Astrocyte of the cerebellum (primary cell): ENCODE data around the gene DEPDC5.

Experiments
- DNase-seq: peaks from one replicate; pipeline ENCODE4 v3.0.0-alpha.2; 2011; ENCODE audit warnings: low read depth
- H3K4me3 ChIP-seq: 2 replicates; pipeline ENCODE4 v1.5.1; 2011; ENCODE audit warnings: mild to moderate bottlenecking, low read depth, low read length, moderate library complexity
- in situ Hi-C: cut with HindIII; loops from 2 replicates; pipeline ENCODE4 v1.10.0; 2017; ENCODE audit warnings: low sequenced_read_pairs
- TF ChIP-seq, protein P1 (sequence below): IDR thresholded peaks from 2 replicates; pipeline ENCODE4 v1.5.1; 2012; ENCODE audit warnings: low read length, low read depth, moderate library complexity, mild to moderate bottlenecking; ENCODE audit errors: missing control alignments

The DEPDC5 gene

DNA sequence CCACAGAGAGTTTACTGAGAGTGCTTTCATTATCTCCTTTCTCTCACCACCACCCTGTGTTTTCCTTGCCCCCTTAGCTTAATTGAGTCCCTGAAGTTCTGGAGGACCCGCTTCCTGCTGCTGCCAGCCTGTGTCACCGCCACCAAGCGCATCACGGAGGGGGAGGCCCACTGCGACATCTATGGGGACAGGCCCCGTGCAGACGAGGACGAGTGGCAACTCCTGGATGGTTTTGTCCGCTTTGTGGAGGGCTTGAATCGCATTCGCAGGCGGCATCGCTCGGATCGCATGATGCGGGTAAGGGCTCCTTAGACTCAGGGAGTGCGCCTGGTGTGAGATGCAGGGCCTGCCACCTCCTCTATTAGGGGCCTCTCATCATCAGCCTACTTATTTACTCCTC is 91.1 kb downstream of the DEPDC5 start:
- in situ Hi-C loops = no loop called here
- TF ChIP-seq, protein P1, sequence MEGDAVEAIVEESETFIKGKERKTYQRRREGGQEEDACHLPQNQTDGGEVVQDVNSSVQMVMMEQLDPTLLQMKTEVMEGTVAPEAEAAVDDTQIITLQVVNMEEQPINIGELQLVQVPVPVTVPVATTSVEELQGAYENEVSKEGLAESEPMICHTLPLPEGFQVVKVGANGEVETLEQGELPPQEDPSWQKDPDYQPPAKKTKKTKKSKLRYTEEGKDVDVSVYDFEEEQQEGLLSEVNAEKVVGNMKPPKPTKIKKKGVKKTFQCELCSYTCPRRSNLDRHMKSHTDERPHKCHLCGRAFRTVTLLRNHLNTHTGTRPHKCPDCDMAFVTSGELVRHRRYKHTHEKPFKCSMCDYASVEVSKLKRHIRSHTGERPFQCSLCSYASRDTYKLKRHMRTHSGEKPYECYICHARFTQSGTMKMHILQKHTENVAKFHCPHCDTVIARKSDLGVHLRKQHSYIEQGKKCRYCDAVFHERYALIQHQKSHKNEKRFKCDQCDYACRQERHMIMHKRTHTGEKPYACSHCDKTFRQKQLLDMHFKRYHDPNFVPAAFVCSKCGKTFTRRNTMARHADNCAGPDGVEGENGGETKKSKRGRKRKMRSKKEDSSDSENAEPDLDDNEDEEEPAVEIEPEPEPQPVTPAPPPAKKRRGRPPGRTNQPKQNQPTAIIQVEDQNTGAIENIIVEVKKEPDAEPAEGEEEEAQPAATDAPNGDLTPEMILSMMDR = no peak
- no peak for DNase-seq
- no peak overlapping the region for H3K4me3 ChIP-seq

DNA sequence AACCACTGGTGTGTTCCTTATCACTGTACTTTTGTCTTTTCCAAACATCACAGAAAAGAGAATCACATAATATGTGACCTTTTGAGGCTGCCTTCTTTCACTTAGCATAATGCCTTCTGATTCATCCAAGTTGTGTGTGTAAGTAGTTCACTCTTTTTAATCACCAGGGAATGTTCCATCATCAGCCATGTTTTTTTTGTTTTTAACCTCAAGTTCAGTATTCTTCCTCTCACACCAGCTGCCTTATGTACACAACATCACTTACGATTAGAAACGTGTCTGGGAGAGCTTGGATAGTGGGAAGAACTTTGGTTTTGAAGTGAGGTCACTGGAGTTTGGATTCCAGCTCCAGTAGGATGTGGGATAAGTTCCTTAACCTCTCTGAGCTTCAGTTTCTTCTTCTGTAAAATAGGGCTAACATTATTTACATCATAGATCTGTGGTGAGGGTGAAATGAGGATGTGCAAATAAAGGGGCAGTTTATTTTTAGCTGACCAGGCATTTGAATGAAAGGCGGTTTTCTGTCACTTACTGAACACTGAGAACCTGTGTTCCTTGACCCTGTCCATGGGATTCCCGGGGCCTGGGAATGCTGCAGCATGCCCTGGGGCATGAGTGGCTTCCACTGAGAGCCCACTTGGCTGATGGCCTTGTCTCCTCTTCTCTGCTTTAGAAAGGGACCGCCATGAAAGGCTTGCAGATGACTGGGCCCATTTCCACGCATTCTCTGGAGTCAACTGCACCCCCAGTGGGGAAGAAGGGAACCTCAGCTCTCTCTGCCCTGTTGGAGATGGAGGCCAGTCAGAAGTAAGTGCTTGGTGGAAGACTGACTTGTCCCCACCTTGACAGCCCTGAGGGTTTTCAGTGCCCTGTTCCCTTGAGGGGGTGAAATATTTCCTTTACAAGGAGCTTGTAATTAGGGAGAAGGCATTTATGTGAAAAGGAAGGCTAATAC is 92.6 kb downstream of the DEPDC5 start:
- TF ChIP-seq, protein P1 = peak; percentile 44
- no peak overlapping the region for H3K4me3 ChIP-seq
- DNase-seq = no peak
- in situ Hi-C loops = no loop called here

DNA sequence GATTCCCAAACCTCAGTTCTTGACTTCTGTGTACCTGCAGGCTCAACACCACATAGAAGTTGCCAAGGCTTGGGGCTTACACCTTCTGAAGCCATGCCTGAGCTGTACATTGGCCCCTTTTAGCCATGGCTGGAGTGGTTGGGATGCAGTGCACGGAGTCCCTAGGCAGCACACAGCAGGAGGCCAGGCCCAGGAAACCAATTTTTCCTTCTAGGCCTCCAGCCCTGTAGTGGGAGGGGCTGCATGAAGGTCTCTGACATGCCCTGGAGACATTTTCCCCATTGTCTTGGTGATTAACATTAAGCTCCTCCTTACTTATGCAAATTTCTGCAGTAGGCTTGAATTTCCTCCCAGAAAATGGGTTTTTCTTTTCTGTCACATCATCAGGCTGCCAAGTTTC is 94.6 kb downstream of the DEPDC5 start:
- TF ChIP-seq, protein P1 = no peak
- no peak overlapping the region for H3K4me3 ChIP-seq
- in situ Hi-C loops = no loop called here
- no peak for DNase-seq

DNA sequence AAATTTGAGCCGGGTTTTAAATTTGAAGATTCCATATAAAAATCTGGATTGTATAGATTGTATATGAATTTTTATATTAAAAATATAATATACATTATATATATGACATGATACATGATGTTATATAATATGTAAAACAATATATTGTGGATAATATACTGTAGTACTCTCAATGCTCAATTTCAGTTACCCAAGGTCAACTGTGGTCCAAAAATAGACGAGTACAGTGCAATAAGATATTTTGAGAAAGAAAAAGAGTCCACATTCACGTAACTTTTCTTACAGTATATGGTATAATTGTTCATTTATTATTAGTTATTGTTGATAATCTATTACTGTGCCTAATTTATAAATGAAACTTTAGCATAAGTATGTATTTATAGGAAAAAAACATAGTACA is 96.3 kb downstream of the DEPDC5 start:
- no peak for DNase-seq
- TF ChIP-seq, protein P1 = no peak
- no peak overlapping the region for H3K4me3 ChIP-seq
- in situ Hi-C loops = no loop called here

DNA sequence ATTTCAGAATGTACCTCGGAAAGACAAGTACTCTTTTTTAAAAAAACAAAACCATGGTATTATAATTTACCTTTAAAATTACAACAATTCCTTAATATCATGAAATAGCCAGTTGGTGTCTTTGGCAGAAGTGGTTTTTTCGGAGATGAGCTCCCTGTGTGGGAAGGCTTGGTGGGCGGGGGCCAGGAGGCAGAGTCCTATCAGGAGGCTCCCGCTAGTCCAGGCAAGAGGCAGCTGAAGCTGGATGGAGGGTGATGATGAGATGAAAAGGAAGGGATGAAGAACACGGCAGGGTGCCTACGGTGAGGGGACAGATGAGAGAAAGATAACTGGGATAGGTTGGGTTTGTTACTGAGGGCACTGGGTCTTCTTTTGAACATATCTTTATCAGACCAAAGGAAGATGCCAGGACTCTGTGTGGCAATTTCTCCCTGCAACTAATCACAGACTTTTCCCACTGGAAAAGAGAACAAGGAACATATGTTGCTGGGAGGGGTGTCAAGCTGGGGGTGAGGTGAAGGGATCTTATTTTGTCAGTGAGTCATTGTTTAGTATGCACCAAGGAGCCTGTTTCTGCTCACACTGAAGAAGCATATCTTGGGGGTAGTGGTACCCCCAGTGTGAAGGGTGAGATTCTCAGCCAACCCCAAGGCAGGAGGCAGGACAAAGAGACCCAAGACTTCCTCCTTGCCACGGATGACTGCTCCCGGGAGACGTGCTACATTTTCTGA is 99.0 kb downstream of the DEPDC5 start:
- TF ChIP-seq, protein P1 = no peak
- no peak overlapping the region for H3K4me3 ChIP-seq
- DNase-seq = no peak
- in situ Hi-C loops = no loop called here

DNA sequence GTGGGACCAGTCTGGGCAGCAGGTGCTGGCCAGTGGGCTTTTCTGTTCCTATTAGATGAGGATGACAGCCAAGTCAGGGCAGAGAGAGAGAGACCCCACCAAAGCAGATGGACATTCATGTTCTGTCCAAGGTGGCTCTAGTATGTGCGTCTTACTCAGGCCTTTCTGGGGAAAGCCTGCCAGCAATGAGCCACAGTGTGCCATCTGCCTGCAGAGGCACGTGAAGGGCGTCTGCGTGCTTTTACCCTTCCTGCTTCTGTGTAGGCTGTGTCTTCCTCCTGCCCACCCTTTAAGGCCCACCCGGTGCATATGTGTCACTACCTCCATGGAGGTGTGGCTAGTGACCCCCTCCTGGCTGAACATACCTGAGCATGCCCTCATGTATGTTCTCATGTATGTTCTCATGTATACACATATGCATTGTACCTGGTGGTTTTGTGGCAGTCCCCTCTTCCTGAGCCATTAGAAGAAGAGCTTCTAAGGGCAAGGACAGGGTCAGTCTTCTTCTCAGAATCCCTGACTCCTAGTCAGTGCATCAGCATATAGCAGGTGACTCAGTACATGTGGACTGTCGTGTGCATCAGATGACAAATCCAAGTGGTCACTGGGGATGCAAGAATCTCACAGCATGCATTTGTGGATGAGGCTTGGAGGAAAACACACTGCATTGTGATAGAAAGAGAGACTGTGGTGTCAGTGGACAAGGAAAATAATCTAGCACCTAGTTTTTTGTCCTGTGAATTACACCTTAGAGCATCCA is 100.1 kb downstream of the DEPDC5 start:
- no peak overlapping the region for H3K4me3 ChIP-seq
- DNase-seq = no peak
- in situ Hi-C loops = no loop called here
- TF ChIP-seq, protein P1 = no peak
